Measurements from ENCODE around the gene PRKG1. TPM values are rescaled to one million over a fixed set of nuclear protein-coding genes. Genes with fewer than 3 reads are reported as not detected.

The PRKG1 gene
- total RNA-seq, 2 donors from 2014 or later, result 31.5 to 34.7 TPM

DNA sequence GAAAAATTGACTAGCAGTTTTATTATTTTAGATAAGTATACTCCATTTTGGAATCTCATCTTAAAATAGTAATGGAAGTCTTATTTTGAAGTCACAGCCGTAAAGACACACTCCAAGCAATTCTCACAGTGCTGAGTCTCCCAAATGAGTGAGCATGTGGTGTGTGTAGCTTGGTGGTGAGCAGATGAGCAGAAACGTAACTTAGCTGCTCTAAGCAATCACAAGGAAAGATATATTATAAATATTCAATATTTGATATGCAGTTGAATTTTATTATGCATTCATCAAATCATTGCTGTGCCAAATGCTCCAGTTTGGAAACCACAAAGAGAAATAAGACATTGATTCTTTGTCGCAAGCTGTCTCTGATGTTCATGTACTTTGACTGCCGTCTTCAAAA lies 563.9 kb downstream of the PRKG1 start:
- ATAC-seq, result no peak
- DNase-seq, result no peak
- intact Hi-C loops (cut with DNase I), result no loop called here

- no peak for ATAC-seq
- DNase-seq, result no peak
- intact Hi-C loops (cut with DNase I), result no loop called here
These were observed 564.5 kb downstream of the PRKG1 start for GRCh38 chr10:51638737-51639136.

- DNase-seq (no peak), ATAC-seq (no peak)
- intact Hi-C loops (cut with DNase I), result no loop called here
These were observed 566.0 kb downstream of the PRKG1 start for GRCh38 chr10:51640120-51640819.

DNA sequence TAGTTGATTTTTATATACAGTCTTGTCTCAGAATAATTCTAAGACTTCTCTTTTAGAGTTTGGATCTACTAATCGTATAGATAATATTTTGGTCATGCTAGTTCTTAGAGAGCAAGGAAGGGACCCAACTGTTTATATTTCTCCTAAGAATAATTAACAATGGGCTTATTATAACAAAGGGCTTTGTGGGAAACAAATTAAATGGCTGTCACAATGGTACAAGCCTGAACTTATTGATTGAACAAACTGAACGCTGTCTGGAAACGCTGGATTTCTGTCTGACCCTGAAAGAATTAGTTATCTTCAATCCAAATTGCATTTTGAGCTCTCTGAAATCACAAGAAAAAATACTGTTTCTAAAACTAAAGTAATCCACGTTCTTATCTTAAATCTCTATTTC lies 568.3 kb downstream of the PRKG1 start:
- ATAC-seq (no peak), DNase-seq (no peak)
- intact Hi-C loops (cut with DNase I), result no loop called here

- peak in 1 of 2 donors; percentile 50 for ATAC-seq
- intact Hi-C loops (cut with DNase I), result no loop called here
- DNase-seq, result no peak
These were observed 569.4 kb downstream of the PRKG1 start for GRCh38 chr10:51643734-51644133.

- no peak for ATAC-seq
- intact Hi-C loops (cut with DNase I), result no loop called here
These were observed 574.8 kb downstream of the PRKG1 start for GRCh38 chr10:51649064-51649463.

GRCh38 chr10:51651063-51651462 lies 576.8 kb downstream of the PRKG1 start:
- DNase-seq, result no peak
- no peak for ATAC-seq
- intact Hi-C loops (cut with DNase I), result no loop called here

More at GRCh38 chr10:51649064-51649463, 574.8 kb downstream of the PRKG1 start:
- no peak for DNase-seq

- intact Hi-C loops (cut with DNase I), result no loop called here
- DNase-seq (no peak), ATAC-seq (no peak)
These were observed 578.7 kb downstream of the PRKG1 start for GRCh38 chr10:51653025-51653424.

DNA sequence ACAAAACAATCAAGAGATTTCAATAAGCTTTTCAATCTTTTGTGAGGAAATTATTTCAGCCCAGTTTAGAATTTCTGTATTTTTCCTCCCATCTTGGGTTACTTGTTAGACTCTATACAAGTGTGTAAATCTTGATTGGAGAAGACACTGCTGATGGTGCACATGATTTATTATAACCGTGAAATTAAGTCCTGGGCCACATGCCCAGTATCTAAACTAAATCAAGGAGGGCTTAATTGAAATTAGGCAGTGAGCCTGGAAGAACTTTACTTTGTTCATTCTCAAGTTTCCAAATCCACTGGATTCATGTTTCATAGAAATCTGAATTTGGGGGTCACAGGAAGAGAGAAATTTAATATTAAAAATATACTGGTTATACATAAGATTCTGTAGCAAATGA lies 580.6 kb downstream of the PRKG1 start:
- DNase-seq (no peak), ATAC-seq (no peak)
- intact Hi-C loops (cut with DNase I), result no loop called here

DNA sequence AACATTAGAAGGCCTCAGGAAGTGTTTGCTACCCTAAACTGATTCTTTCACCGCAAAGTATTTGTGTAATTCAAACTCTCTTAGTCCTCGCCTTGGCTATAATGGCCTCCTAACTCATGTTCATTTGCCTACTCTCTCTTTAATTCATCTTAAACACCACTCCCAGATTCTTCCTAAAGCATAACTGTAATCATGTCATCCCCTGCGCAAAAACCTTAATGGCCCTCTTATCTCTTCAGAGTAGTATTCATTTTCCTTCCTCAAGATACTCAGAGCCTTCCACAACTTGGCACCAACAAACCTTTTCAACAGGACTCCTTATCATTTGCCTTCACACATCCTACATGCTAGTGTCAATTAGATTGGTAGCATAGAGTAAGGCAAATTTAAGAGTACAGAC lies 582.2 kb downstream of the PRKG1 start:
- ATAC-seq (no peak), DNase-seq (no peak)
- intact Hi-C loops (cut with DNase I), result no loop called here

DNA sequence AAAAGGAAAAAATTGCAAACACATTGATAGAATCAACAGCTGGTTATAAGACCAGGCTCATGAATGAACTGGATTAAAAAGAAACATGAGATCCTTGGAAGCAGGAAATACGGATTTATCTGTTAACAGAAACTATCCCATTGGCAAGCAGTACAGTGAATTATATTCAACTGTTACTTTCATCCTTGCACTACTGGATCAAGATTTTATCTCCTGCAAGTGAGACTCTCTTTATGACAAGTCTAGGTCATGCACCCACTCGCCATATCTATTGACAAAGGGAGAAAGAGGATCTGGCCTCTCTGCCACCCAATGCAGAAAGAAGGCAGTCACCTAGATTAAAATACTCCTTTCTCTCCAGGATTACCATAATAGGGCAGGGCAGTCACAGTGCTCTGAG lies 583.7 kb downstream of the PRKG1 start:
- intact Hi-C loops (cut with DNase I), result no loop called here
- peak; percentile 50 to 78 for ATAC-seq
- no peak for DNase-seq

DNA sequence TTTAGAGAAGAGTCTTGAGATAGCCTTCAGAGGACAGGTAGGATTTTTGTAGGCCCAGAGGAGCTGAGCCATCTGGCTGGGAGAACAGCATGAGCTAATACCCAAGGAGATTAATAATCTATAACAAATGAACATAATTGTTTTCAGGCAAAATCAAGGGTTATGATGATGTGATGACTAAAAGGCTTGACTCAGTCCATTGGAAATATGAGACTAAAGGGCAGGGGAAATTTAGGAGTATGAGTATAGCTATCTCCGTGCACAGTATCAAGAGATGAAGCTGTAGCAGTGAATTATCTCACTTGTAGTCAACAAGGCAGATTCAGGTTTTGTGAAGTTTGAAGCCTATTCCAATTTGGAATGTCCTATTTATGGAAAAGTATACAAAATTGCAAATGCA lies 585.1 kb downstream of the PRKG1 start:
- intact Hi-C loops (cut with DNase I), result no loop called here
- DNase-seq, result no peak
- ATAC-seq, result no peak

DNA sequence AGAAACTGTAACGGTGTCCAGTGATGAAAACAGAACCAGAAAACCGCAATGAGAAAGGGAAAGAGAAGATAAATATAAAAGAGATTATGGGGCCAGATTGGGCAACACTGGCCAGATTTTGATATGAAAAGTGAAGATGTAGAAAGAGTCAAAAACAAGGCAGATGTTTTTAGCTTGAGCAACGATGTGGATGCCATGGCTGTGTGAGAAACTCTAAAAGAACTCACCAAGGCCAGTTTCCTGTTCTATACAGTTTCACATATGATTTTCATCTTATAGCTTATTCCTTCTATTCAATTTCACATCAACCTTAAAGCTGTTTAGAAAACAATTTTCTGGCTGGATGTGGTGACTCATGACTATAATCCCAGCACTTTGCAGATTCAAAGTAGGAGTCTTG lies 588.8 kb downstream of the PRKG1 start:
- DNase-seq, result no peak

DNA sequence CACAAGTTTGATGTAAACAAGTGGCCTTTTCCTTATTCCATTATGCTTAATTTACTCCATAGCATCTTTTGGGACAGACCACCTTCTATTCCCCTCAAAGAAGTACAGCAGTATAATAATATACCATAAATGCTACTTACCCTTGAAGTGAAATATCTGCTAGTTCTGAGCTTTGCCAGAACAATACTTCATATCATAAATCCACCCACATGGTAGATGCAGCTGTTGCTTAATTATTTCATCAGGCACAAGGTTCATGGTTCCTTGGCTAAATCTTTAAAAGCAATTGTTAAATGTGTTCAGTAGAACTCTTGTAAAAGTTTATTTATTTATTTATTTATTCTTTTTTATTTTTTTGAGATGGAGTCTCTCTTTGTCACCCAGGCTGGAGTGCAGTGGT lies 592.2 kb downstream of the PRKG1 start:
- intact Hi-C loops (cut with DNase I), result no loop called here
- no peak for DNase-seq
- no peak for ATAC-seq

More for the DNA sequence above, 588.8 kb downstream of the PRKG1 start:
- intact Hi-C loops (cut with DNase I), result no loop called here
- no peak for ATAC-seq

DNA sequence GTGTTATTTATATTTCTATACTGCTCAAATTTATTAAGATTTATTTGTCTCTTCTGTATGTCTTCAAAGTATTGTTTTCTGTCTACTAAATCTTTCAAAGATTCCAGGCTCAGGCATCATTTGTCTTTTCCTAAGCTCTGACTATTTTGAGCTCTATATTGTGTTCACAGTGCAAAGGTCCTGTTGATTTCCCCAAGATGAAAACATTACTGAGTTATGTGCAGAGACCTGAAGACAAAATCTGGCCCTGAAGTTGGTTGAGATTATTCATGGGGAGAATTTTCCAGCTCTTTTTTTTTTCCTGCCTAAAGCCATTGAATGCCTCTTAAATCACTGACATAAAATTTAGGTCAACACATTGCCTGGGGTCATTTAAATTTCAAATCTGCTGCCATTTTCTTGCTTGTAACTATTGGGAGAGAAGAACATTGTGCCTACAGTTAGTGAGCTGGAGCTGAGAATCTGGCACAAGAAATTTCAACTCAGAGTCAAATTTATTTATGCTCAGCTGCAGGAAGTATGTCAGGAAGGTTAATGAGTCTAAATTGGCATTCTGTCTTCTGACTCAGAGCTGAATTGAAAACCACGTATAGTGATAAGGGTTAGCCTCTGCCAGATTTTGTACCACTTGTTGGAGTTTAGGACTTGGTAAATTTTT lies 593.5 kb downstream of the PRKG1 start:
- intact Hi-C loops (cut with DNase I), result no loop called here
- peak; percentile 34 to 88 for ATAC-seq
- no peak for DNase-seq

DNA sequence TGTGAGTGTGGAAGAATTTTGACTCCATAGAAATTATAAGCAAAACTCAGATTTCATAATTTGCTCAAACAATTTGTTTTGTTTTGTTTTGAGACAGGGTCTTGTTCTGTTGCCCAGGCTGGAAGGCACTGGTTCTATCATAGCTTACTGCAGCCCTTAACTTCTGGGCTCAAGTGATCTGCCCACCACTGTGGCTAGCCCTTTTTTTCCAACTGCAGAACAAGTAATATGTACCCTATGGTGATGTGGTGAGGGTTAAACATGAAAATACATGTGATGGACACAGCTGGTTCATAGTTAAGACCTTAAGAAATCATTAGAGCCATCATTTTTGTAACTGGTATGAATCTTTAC lies 594.0 kb downstream of the PRKG1 start:
- ATAC-seq (peak in 1 of 2 donors; percentile 35), DNase-seq (no peak)
- intact Hi-C loops (cut with DNase I), result no loop called here

- no peak for DNase-seq
- no peak for ATAC-seq
- intact Hi-C loops (cut with DNase I), result no loop called here
These were observed 594.8 kb downstream of the PRKG1 start for GRCh38 chr10:51669041-51669440.

GRCh38 chr10:51672039-51672535 lies 597.8 kb downstream of the PRKG1 start:
- no peak for ATAC-seq
- DNase-seq, result no peak
- intact Hi-C loops (cut with DNase I), result no loop called here

DNA sequence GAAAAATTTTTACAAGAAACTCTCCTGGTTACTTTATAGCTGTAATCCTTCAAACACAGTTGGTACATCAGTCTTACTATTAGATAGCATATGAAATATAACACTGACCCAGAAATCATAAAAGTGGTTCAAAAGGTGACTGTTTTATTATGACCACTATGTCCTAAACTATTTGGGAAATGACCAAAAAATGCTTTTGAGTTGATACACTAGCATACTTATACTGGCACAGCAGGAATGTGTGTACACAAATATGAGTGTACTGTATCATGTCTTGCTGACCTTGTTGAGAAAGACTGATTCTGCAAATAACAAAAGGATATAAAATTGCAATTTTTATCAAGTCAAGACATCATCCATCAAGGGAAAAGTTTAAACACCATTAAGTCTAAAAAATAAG lies 600.8 kb downstream of the PRKG1 start:
- no peak for ATAC-seq
- intact Hi-C loops (cut with DNase I), result no loop called here

DNA sequence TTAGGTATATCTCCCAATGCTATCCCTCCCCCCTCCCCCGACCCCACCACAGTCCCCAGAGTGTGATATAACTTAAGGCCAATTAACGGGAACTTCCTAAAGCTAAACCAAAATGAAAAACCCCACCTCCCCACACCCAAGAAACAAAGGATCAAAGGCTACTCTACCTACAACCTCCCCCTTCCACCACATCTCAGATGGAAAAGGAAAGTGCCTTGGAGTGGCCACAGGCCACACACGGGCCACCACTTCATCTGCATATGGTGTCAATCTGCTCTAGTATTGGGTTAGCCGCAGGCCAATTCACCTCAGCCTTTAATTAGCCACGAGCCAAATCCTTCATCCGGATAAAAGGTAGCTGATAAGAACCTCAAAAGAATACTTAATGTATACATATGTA lies 605.6 kb downstream of the PRKG1 start:
- DNase-seq (no peak), ATAC-seq (no peak)
- intact Hi-C loops (cut with DNase I), result no loop called here

More for the DNA sequence above, 600.8 kb downstream of the PRKG1 start:
- no peak for DNase-seq

Data from left cardiac atrium (tissue), 4 donors.